ENCODE measurements around the gene SCP2.

- TF ChIP-seq EZH2 (IDR thresholded peaks at IDR 0.05; ENCODE audit: borderline replicate concordance, low read length) (no peak), CTCF (IDR thresholded peaks at IDR 0.05; ENCODE audit: low read length) (no peak)
These were observed 17.5 kb downstream of the SCP2 start for GRCh38 chr1:52944566-52944965.
